Tibial nerve (tissue), 3 donors: ENCODE data around the gene ANGPTL4.
A peak's percentile ranks its signal among the peaks of the same experiment; 100 is the strongest.

Experiments used
- POLR2A ChIP-seq, 2 donors: fragments of 450-650 bp; IDR thresholded peaks; one replicate each; pipeline ENCODE4 v1.6.1; 2017; ENCODE audit warnings: antibody characterized with exemption in 2 of 2, mild to moderate bottlenecking in 2 of 2, moderate library complexity in 2 of 2
- TF ChIP-seq, protein P1 (sequence below), 5 experiments: fragments of 200-600 bp in 3 of 5; fragments of 450-650 bp in 2 of 5; sonication (generic) in 3 of 5; IDR thresholded peaks; one replicate each; pipeline ENCODE4 v1.5.1; 2016 to 2019; ENCODE audit warnings: antibody characterized with exemption in 5 of 5, mild to moderate bottlenecking in 3 of 5, moderate library complexity in 2 of 5

DNA sequence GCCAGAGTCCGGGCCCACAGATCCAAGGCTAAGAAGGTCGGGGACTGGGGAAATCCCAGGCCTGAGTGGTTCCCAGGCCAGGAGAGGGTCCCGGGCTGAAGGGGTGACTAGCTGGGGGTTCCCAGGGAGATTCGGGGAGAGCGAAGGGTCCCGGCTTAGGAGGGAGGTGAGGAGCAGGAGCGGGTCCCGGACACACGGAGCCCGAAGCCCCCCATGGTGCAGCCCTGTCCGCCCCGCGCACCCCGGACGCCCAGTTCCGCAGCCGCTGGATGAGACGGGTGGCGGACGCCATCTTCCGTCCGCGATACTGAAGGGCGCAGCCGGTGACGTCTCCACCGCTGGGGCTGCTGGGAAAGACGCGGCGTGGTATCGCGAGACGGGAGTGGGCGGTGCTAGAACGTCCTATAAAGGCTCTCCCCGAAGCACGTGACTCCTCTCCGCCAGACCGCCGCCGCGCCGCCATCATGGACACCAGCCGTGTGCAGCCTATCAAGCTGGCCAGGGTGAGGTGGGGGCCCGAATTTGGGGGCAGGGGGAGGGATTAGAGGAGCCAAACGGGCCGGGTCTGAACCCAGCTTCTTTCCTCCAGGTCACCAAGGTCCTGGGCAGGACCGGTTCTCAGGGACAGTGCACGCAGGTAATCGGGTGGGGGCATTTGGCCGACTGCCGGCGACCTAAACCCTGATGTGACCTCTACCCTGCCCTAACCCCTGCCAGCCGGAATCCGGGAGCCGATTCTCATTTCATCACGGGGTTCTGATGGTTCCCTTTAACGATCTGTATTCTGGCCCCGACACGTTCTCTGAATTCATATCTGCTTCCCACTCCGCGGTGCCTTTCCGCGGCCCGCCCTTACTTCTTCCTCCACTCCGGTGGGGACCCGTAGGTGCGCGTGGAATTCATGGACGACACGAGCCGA, 42.6 kb upstream of the ANGPTL4 start, which contains the start of the genes NDUFA7 and RPS28:
- TF ChIP-seq, protein P1, sequence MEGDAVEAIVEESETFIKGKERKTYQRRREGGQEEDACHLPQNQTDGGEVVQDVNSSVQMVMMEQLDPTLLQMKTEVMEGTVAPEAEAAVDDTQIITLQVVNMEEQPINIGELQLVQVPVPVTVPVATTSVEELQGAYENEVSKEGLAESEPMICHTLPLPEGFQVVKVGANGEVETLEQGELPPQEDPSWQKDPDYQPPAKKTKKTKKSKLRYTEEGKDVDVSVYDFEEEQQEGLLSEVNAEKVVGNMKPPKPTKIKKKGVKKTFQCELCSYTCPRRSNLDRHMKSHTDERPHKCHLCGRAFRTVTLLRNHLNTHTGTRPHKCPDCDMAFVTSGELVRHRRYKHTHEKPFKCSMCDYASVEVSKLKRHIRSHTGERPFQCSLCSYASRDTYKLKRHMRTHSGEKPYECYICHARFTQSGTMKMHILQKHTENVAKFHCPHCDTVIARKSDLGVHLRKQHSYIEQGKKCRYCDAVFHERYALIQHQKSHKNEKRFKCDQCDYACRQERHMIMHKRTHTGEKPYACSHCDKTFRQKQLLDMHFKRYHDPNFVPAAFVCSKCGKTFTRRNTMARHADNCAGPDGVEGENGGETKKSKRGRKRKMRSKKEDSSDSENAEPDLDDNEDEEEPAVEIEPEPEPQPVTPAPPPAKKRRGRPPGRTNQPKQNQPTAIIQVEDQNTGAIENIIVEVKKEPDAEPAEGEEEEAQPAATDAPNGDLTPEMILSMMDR (IDR thresholded peaks at IDR 0.05): peak; percentile 25 to 66 (median 39)
- TF ChIP-seq POLR2A (IDR thresholded peaks at IDR 0.05): peak; percentile 82 to 93
